HEK293T (cell line): ENCODE results near the gene ENDOU.

Experiments
- ELF4 ChIP-seq: fragments of 450-650 bp; IDR thresholded peaks from 2 replicates; pipeline ENCODE4 v1.6.1; 2017; ENCODE audit warnings: antibody characterized with exemption
- FOXM1 ChIP-seq: fragments of 450-650 bp; IDR thresholded peaks from 2 replicates; pipeline ENCODE4 v1.6.1; 2017; ENCODE audit warnings: mild to moderate bottlenecking, borderline replicate concordance
- TARDBP ChIP-seq: fragments of 450-650 bp; IDR thresholded peaks from 2 replicates; pipeline ENCODE4 v1.6.1; 2016

- TF ChIP-seq TARDBP (no peak), ELF4 (no peak), FOXM1 (no peak)
Observed at GRCh38 chr12:47750916-47751470, 25.7 kb upstream of the ENDOU start.
